GM18873 (cell line): ENCODE results near the gene MBOAT7.
A peak's percentile ranks its signal among the peaks of the same experiment; 100 is the strongest.
"Not testable (repeated sequence)": the region's sequence is repeated elsewhere in the genome, so short reads cannot be mapped to it uniquely, and the experiment has no call there.

Experiments used
- ATAC-seq: cut with Tn5 transposase; IDR thresholded peaks from one replicate; pipeline ENCODE4 v1.9.1; 2021; ENCODE audit warnings: mild to moderate bottlenecking, moderate library complexity, moderate number of reproducible peaks; ENCODE audit not compliant: unreplicated experiment, low FRiP score

Gene MBOAT7

DNA sequence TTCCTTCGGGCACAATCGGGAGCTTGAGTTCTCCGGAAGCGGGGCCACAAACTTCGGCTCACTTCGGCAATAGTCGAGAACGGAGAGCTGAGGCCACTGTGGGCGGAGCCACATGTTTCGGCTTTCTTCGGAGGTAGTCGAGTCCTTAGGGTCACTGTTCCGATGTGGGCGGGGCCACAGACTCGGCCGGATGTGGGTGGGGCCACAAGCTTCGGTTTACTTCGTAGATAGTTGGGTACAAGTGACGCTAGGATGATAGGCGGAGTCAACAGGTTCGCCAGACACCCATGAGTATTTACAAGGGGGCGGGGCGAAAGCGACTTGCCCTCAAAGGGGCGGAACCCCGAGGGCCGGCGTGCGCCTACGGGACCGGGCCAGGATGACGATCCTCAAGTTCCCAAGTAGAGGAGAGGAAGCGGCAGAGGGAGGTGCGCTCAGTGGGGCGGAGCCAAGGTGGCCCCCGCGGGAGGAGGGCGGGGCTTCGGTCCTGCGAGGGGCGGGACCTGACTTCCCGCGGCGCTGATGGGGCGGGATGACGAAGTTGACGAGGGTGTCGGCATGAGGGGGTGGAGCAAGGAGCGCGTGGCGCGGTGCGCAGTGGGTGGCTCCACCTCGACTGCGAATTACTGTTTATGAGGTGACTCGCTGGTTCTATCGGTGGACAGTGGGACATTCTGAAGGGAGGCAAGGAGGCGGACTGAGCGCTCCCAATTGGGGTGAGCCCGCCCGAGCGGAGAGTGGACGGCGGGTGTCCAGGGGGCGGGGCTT lies 539 bp upstream of the MBOAT7 start:
- ATAC-seq = peak; percentile 45

DNA sequence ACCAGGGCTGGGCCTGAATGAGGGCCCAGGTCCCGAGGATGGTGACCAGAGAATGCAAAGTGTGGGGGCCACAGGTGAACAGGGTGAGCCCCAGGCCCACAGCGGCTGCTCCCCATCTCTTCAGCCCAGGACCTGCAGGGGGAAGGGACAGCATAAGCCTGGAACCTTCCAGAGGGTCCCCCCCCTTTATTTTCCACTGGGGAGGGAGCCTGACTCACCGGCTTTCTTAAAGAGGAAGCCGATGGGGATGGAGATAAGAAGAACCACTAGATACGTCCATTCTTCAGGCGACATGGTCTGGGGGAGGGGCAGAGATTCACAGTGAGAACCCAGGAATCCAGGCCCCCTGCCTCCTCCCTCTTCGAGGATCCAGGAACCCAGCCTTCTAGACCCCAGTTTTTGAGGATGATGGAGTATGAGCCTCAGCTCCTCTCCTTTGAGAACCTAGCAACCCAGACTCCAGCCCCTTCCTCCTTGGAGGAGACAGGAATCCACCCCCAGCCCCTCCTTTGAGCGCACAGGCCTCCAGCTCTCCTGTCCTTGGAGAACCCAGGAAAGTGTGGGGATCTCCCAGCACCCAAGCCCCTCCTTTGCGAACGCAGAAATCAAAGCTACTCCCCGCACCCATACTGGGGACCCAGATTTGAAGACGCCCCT lies 1.0 kb downstream of the MBOAT7 start:
- ATAC-seq = no peak

DNA sequence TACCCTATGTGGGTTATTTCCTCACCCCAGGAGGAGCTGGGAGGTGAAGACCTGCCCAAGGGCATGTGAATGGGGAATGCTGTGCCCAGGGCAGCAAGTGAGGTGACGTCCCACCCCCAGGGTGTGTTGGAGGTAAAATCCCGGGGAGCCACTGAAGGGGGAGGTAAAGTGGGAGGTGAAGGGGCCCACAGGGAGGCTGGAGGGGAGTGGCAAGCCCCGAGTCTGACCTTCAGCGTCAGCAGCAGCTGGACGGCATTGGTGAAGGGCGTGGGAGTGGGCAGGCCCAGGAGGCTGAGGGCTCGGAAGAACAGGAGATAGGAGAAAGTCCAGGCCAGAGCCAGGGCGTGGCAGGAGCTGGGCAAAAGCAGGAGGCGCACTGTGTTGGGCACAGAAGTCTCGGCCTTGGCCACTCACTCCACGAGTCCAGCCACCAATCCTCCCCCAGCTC lies 2.4 kb downstream of the MBOAT7 start:
- no peak for ATAC-seq

DNA sequence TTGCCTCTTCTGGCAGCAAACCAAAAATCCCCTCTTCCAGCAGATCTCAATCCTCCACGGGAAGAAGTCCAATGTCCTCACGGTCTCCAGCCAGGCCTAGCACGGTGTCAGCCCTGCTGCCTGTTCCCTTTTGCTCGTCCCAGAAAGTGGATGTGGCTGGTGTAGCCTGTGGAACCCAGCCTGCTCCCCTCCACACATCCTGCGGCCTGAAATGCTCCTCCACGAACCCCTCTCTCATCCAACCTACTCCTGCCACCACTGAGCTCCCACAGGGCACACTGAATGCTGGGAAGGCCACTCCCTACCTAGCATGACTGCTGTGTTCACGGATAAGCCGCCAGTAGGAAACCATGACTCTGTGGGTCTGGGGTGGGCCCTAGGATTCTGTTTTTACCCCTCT lies 3.0 kb downstream of the MBOAT7 start:
- no peak for ATAC-seq

DNA sequence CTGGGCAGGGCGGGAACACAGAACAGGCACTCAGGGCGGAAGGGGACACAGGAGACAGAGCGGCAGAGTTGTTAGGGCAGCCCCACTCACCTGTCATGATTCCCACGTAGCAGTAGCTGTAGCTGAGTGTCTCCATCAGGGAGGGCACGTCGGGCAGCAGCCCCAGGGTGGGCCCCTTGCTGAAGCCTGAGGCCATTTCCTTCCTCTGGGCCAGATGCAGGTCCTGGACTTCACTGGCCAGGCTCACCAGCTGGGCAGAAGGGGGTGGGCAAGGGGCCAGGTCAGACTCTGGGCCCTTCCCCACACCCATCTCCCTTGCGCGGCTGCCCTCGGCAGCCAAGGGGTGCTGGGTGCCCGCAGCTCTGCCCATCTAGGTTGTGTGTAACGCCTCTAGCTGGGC lies 5.9 kb downstream of the MBOAT7 start:
- ATAC-seq = no peak

DNA sequence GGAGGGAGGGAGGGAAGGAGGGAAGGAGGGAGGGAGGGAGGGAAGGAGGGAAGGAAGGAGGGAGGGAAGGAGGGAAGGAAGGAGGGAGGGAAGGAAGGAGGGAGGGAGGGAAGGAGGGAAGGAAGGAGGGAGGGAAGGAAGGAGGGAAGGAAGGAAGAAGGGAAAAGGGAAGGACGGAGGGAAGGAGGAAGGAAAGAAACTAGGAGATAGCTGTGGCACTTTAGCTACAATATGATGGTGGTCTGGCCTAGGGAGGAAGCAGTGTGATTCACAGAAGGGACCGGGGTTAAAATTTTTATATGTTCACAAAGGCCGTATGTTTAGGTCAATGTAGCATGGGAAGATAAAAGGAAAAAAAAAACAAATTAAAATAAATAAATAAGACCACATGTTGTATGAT lies 7.5 kb downstream of the MBOAT7 start:
- not testable (repeated sequence) for ATAC-seq

DNA sequence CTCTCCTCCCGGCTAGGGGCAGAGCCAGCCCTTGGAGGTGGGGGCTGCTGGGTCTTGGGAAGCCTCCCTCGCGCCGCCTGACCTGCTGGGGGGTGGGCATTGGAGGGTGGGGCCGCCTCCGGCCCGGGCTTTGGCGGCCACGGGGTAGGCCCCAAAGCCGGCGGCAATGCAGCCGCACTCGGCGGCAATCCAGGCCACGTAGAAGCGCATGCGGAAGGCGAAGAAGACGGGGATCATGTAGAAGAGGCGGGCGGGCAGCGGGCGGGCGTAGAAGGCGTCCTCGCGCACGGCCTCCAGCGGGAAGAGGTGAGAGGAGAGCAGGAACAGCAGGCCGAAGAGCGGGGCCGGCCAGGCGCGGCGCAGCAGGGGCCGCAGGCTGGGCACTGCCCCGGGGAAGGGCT lies 8.7 kb downstream of the MBOAT7 start:
- ATAC-seq = no peak

DNA sequence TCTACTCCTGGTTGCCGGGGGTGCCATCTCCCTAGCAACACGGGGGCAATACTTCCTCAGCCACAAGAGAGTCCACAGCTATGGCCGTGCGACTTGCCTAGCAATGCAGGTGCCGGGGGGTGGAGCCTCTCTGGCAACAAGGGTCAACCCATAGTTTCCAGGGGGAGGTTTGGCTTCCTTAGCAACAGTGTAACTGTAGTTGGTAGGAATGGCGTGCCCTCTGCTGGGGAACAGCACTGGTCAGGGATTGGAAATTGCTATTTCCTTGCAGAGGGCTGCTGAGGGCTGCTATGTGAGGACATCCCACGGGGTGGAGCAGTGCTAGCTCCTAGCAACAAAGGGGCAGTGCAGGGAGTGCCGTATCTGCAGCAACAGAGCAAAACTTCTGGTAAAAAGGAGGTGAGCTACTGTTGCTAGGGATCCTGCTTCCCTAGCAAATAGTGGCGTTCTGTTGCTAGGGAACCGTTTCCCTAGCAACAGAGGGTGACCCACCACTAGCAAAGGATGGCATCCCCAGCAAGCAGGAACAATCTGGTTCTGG lies 9.4 kb downstream of the MBOAT7 start:
- no peak for ATAC-seq

DNA sequence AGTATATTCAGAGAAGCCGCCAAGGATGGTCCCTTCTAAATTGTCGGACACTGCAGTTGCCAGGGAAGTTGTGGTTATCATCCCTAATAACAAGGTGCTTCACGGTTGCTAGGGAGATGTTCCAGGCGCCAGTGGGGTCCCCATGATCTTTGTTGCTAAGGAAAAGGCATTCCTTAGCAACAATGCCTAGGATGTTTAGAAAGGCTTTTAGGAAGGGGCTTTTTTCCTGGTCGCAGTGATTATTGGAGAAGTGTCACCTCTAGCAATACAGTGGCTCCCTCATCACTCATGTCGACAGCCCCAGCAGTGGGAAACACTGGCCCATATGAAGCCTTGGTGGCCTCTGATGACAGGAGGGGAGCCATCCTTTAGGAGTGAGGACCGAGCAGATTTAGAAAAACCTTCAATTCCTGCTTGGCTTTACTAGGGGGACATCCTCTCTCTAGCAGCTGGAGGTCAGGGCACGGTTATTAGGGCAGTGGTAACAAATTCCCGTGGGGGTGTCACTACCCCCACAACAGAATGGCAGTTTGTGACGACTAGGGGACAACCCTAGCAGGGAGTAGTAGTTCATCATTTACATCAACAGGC lies 10.0 kb downstream of the MBOAT7 start:
- no peak for ATAC-seq

DNA sequence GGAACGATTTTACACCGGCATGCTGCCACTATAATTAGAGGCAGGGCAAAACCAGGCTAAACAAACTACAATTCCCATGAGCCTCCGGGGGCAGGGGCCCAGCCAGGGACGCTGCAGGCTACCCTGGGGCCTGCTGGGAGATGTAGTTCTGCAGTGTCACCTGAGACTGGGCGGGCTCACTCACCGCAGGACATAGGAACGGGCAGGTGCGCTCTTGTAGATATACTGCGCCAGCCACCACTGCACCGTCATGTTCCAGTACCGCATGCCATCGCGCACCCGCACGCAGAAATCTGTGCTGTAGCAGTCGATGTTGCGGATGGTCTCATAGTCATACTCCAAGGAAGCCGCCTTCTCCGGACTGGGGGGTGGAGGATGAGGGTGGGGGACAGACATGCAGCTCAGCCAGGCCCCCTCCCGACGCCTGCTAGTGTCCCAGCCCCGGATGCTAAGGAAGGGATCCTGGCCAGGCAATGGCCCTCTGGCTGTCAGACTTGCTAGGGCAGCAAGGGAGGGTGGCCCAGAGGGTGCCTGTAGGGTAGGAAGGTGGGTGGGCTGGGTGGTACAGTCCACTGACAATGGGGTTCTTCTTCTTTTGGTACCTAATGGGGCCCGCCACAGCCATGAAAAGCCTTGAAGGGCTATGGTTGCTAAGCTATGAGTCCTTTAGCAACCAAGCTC lies 10.7 kb downstream of the MBOAT7 start:
- no peak for ATAC-seq

DNA sequence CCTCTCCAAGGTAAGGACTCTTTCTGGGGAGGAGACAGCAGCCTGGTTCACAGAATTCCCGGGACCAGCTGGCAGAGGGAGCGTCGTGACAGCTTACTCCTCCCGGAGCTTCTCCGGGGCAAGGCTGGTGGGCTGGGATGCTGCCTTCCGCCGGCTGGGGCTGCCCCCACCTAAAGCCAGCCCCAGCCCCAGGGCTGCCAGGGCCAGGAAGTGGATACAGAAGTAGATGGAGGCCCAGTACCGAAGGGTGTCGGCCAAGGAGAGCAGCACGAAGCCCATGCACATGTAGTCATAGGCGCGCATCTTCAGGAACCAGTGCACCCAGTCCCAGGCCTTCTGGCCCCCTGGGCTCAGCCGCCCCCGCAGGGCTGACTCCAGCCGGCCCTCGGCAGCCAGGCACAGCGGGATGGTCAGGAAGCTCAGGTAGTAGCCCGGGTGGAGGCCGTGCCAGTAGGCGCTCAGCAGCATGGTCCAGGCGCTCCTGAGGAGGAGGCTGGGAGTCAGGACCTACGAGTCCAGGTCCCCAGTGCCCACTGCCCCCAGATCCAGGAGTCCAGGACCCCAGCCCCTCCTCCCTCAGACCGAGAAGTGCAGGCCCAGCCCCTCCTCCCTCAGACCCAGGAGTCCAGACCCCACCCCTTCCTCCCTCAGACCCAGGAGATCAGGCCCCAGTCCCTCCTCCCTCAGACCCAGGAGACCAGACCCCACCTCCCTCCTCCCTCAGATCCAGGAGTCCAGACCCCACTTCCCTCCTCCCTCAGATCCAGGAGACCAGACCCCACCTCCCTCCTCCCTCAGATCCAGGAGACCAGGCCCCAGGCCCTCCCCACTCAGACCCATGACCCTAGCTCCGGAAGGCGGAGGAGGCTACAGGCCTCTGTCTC lies 15.2 kb downstream of the MBOAT7 start:
- ATAC-seq = no peak

DNA sequence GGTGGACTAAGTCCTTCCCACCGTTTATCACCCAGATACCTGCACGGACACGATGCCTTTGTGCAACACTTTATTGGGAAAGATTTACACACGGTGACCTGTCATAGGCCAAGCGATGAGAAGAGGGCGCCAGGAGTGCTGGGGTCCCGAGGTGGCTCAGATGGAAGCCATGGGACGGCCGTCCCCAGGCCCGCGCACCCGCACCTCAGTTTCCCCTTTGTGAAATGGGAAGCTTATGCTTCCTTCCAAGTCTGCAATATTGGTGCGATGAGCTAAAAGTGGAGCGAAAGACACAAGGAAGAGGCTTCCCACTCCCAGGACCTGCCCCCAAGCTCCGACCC lies 16.1 kb downstream of the MBOAT7 start:
- no peak for ATAC-seq

DNA sequence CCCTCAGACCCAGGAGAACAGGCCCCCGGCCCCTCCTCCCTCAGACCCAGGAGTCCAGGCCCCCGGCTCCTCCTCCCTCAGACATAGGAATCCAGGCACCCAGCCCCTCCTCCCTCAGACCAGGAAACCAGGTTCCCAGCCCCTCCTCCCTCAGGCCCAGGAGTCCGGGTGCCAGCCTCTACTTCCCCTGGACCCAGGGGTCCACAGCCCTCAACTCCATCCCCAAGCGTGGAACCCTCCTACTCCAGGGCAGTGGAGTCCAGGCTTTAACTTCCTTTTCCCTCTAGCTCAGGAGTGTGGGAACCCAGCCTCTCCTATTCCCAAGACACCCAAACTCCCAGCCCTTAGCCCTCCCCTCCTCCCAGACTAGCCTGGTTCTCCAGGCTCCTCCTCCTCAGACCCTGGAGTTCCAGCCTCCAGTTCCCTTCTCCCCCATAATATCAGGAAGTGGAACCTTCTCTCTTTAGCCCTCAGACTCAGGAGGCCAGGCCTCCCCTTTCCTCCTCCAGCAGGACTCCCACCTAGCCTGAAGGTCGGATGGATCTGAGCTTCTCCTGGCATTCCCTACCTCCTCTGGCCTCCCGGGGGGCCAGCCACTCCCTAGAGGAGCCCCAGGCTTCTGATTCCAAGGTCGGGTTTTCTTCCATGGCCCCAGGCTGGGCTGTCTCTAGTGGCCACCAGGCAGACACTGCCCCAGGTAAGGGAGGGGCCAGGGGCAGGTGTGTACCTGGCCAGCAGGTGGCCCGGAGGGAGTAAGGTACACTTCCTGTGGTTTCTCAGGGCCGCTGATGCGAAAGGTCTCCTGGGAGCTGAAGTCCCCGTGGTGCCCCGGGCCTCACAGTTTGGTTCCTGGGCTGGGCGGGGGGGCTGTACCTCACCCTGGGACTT lies 16.7 kb downstream of the MBOAT7 start, which contains the start of gene TMC4:
Gene TMC4 (minus strand): TSS at position 690 of the 888 bp plus-strand sequence. CDS start 43 bp downstream, at position 647.
- ATAC-seq = no peak

DNA sequence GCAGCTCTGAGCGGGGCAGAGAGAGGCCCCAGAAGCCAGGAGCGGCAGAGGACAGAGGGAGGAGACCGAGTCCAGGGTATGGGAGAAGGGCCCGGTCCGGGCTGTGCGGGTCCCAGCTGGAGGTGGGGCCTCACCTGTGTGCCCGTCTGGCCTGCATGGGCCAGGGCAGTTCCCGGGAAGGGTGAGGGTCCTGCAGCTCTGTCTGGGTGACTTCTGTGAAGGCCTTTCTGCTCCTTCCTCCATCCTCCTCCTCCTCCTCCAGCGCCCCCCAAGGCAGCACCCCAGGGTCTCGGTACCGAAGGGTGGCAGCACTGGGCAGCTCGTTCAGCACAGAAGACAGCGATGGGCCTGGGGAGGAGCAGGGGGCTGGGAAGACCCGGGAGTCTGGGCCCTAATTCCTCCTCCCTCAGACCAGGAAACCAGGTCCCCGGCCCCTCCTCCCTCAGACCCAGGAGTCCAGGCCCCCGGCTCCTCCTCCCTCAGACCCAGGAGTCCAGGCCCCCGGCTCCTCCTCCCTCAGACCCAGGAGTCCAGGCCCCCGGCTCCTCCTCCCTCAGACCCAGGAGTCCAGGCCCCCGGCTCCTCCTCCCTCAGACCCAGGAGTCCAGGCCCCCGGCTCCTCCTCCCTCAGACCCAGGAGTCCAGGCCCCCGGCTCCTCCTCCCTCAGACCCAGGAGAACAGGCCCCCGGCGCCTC lies 17.5 kb downstream of the MBOAT7 start:
- not testable (repeated sequence) for ATAC-seq

DNA sequence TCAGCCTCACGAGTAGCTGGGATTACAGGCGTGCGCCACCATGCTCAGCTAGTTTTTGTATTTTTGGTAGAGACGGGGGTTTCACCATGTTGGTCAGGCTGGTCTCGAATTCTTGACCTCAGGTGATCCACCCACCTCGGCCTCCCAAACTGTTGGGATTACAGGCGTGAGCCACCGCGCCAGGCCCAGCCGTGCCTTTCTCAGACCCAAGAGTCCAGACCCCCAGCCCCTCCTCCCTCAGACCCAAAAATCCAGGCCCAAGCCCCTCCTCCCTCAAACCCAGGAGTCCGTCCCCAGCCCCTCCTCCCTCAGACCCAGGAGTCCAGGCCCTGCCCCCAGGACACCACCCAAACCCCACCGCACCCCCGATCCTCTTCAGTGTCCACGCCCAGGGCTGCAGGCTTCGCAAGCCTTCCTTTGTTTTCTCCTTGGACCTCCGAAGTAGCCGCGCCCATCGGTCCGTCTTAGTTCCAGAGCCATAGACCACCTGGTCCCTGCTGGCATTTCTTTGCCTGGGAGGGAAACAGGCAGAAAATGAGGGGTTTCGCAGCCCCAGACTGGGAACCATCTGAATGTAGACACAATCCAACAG lies 20.1 kb downstream of the MBOAT7 start:
- no peak for ATAC-seq

DNA sequence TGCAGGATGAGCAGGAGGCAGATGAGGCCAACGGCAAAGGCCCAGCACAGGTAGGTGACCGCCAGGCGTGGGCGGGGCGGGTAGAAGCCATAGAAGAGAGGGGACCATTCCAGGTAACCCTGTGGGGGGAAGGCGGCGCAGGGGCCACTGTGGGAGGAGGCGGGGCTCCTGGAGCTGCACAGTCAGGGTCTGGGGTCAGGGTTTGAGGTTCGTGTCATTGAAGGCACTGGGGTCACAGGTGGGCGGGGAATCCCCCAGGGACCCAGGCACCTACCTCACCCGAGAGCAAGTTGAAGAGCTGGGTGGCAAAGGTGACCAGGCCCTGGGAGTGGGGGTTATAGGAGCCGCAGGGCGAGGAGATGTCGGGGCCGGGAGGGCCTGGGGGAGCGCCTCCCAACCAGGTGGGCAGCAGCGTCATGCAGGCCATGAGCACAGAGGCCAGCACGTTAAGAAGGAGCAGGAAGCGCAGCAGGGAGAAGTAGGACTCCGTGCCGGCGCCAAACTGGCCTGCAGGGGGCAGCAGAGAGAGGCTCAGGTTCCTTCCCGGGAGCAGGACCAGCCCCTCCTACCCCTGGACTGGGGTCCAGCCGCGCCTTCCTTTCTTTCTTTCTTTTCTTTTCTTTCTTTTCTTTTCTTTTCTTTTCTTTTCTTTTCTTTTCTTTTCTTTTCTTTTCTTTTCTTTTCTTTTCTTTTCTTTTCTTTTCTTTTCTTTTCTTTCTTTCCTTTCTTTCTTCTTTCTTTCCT lies 21.0 kb downstream of the MBOAT7 start:
- ATAC-seq = no peak

DNA sequence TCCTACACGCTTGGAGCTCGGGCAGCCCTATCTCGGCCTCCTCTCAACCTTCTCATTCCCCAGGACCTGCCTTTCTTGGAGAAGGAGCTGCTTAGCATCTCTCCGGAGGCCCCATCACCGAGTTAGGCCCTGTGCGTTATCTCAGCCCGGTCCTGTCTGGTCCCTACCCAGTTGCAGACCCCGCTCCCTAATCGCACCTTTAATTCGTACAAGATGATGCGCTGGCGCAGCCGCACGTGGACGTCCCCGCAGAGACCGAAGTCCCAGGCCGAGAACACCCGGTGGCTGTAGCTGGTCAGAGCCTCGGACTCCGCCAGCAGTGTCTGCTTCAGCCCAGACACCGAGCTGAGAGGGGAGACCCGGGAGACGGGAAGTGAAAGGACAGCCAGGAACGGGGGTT lies 24.2 kb downstream of the MBOAT7 start:
- no peak for ATAC-seq
